Esophagus squamous epithelium (tissue), 5 donors: ENCODE data around the gene RET. TPM values are rescaled to one million over a fixed set of nuclear protein-coding genes. Genes with fewer than 3 reads are reported as not detected.

Experiments used
- DNase-seq: peaks from one replicate; lab custom pipeline; 2025; lab: John Stamatoyannopoulos, UW
- H3K27ac ChIP-seq, 4 donors: fragments of 200-600 bp; sonication (generic); one replicate each; pipeline ENCODE4 v1.5.1; 2016 to 2019; ENCODE audit warnings: mild to moderate bottlenecking in 1 of 4
- H3K27me3 ChIP-seq, 4 donors: fragments of 200-600 bp; sonication (generic); 1 replicate in 3 of 4; 2 replicates in 1 of 4; pipeline versions ENCODE4 v1.5.1 to v1.6.0; 2017 to 2021; ENCODE audit warnings: antibody characterized with exemption in 1 of 4
- H3K36me3 ChIP-seq, 3 donors: fragments of 200-600 bp; sonication (generic); one replicate each; pipeline ENCODE4 v1.5.1; 2016 to 2019
- H3K4me1 ChIP-seq, 3 donors: fragments of 200-600 bp; sonication (generic); one replicate each; pipeline ENCODE4 v1.5.1; 2017 to 2019
- H3K4me3 ChIP-seq, 4 donors: fragments of 200-600 bp; sonication (generic); 1 replicate in 3 of 4; 2 replicates in 1 of 4; pipeline ENCODE4 v1.5.1; 2016 to 2019; ENCODE audit warnings: mild to moderate bottlenecking in 2 of 4, moderate library complexity in 1 of 4
- H3K9me3 ChIP-seq, 3 donors: fragments of 200-600 bp; sonication (generic); one replicate each; pipeline ENCODE4 v1.5.1; 2016 to 2019
- CTCF ChIP-seq, 6 experiments: fragments of 450-650 bp in 4 of 6; fragments of 200-600 bp in 2 of 6; sonication (generic) in 2 of 6; IDR thresholded peaks; one replicate each; pipeline ENCODE4 v1.5.1; 2016 to 2019; ENCODE audit warnings: antibody characterized with exemption in 6 of 6, mild to moderate bottlenecking in 4 of 6, moderate library complexity in 4 of 6
- POLR2A ChIP-seq, 4 donors: fragments of 450-650 bp; IDR thresholded peaks; one replicate each; pipeline ENCODE4 v1.6.1; 2017; ENCODE audit warnings: antibody characterized with exemption in 4 of 4, mild to moderate bottlenecking in 4 of 4, moderate library complexity in 3 of 4
- WGBS, 2 donors: methylation state at CpG; one replicate each; pipeline ENCODE4 v1.1.5; 2018; 5-methylcytosine and 5-hydroxymethylcytosine counted together
- intact Hi-C: fragments of 100-400 bp; cut with DNase I; formaldehyde crosslinking; loops from one replicate; pipeline ENCODE4 v1.15.0; 2022
- total RNA-seq, 4 donors: library from RNA; depleted of rRNA; stranded (reverse); fragments of >200 nt; gene quantifications; one replicate each; pipeline ENCODE4 v1.1.0, GENCODE V29; 2016
- donor health status: DM: yes; HTN: yes; CAD: no.

The RET gene
- total RNA-seq, 4 donors from 2014 or later = 0.04 to 0.19 (median 0.11) TPM

- 91 to 94% methylated on average over 6 of the region's 6 CpGs for WGBS, 2 donors
- Histone ChIP-seq H3K36me3 (peaks cover 0 to 25% (median 0%) of the 10 kb centered on the region in 3 donors), H3K4me1 (peaks cover 0 to 51% (median 18%) of the 10 kb centered on the region in 3 donors), H3K27me3 (no peaks in the 10 kb centered on the region), H3K4me3 (no peak overlapping the region), H3K9me3 (no peaks in the 10 kb centered on the region), H3K27ac (no peak overlapping the region)
- no peak for DNase-seq
- intact Hi-C loops = no loop called here
- TF ChIP-seq CTCF (IDR thresholded peaks at IDR 0.05) (no peak), POLR2A (IDR thresholded peaks at IDR 0.05) (no peak)
These were observed 81.8 kb downstream of the RET start for GRCh38 chr10:43158636-43159035.

DNA sequence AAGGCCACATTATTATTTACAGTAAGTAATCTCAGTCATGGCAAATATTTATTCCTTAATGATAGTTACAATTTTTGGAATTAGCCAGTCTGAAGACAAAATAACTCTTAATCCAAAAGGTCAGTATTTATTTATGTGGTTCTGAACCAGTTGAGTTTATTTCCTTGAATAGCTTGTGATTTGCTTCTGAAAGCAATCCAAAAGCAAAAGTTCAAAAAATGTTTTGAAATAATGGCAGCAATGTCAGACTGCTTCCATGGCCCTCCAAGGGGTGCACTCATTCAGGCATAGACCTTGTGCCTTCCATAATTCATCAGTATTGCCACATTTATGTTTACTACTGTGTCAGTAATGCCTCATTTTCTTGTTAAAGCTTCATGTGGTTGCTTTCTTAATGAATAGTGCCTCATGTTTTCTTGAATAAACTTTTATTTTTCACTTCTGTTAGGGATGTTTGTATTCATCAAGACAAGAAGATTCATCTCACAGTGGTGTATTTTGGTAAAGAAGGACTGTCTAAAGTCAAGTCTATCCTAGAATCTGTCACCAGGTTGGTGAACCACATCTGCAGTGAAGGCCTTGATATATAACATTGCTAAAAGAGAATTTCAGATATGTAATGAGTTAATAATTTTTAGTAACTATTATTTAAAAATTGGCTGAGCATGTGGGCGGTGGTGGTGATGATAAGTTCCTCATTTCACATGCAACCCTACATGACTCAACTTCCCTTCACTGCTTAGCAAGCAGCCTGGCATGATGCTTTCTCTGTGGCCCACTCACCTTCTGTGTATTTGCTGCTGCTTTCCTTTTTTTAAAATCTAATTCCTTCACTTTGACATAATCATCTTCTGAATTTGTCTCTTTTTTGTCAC is 83.4 kb downstream of the RET start:
- Histone ChIP-seq H3K9me3 (no peaks in the 10 kb centered on the region), H3K4me1 (peaks cover 0 to 35% (median 18%) of the 10 kb centered on the region in 3 donors), H3K4me3 (no peak overlapping the region), H3K27ac (peak overlapping the region in 1 of 4 donors; percentile 39), H3K27me3 (no peaks in the 10 kb centered on the region), H3K36me3 (peaks cover 0 to 33% (median 4%) of the 10 kb centered on the region in 3 donors)
- intact Hi-C loops = no loop called here
- TF ChIP-seq CTCF (IDR thresholded peaks at IDR 0.05) (no peak), POLR2A (IDR thresholded peaks at IDR 0.05) (no peak)
- 20 to 42% methylated on average over 1 of the region's 1 CpG for WGBS, 2 donors
- DNase-seq = no peak

GRCh38 chr10:43160921-43161255 is 84.0 kb downstream of the RET start:
- no peaks in the 10 kb centered on the region for H3K9me3 ChIP-seq
- H3K4me3 ChIP-seq = no peak overlapping the region
- H3K36me3 ChIP-seq = peaks cover 0 to 33% (median 4%) of the 10 kb centered on the region in 3 donors
- no peaks in the 10 kb centered on the region for H3K27me3 ChIP-seq
- peak overlapping the region in 1 of 4 donors; percentile 39 for H3K27ac ChIP-seq
- no peak for DNase-seq
- TF ChIP-seq CTCF (IDR thresholded peaks at IDR 0.05) (no peak), POLR2A (IDR thresholded peaks at IDR 0.05) (no peak)
- H3K4me1 ChIP-seq = peaks cover 0 to 34% (median 16%) of the 10 kb centered on the region in 3 donors
- 50 to 59% methylated on average over 2 of the region's 2 CpGs for WGBS, 2 donors
- intact Hi-C loops = no loop called here

GRCh38 chr10:43162604-43163003 is 85.7 kb downstream of the RET start:
- Histone ChIP-seq H3K9me3 (no peaks in the 10 kb centered on the region), H3K4me3 (no peak overlapping the region), H3K4me1 (peaks cover 0 to 32% (median 9%) of the 10 kb centered on the region in 3 donors), H3K27ac (no peak overlapping the region), H3K36me3 (peaks cover 0 to 33% (median 4%) of the 10 kb centered on the region in 3 donors), H3K27me3 (no peaks in the 10 kb centered on the region)
- intact Hi-C loops = no loop called here
- no peak for TF ChIP-seq CTCF (IDR thresholded peaks at IDR 0.05)
- TF ChIP-seq POLR2A (IDR thresholded peaks at IDR 0.05) = no peak
- WGBS, 2 donors = 95 to 100% methylated on average over 1 of the region's 1 CpG
- no peak for DNase-seq

- intact Hi-C loops = no loop called here
- DNase-seq = no peak
- Histone ChIP-seq H3K4me3 (no peak overlapping the region), H3K4me1 (peaks cover 0 to 12% (median 0%) of the 10 kb centered on the region in 3 donors), H3K36me3 (peaks cover 4 to 60% (median 4%) of the 10 kb centered on the region in 3 donors), H3K27me3 (no peaks in the 10 kb centered on the region), H3K27ac (no peak overlapping the region), H3K9me3 (no peaks in the 10 kb centered on the region)
- TF ChIP-seq POLR2A (IDR thresholded peaks at IDR 0.05) (no peak), CTCF (IDR thresholded peaks at IDR 0.05) (no peak)
- WGBS, 2 donors = 44 to 52% methylated on average over 6 of the region's 6 CpGs
These were observed 89.5 kb downstream of the RET start for GRCh38 chr10:43166207-43166879.
